BLaER1 (cell line): Measurements from ENCODE around the gene CEBPB.

Experiments
- H3K27ac ChIP-seq: shearing (Covaris generic); formaldehyde crosslinking; 2 replicates; pipeline ENCODE4 v1.8.1; 2022
- H3K27me3 ChIP-seq: shearing (Covaris generic); formaldehyde crosslinking; 2 replicates; pipeline ENCODE4 v1.8.1; 2022
- H3K36me3 ChIP-seq: shearing (Covaris generic); formaldehyde crosslinking; 2 replicates; pipeline ENCODE4 v1.8.1; 2022
- H3K4me1 ChIP-seq: shearing (Covaris generic); formaldehyde crosslinking; 2 replicates; pipeline ENCODE4 v1.8.1; 2022
- H3K4me2 ChIP-seq: shearing (Covaris generic); formaldehyde crosslinking; 2 replicates; pipeline ENCODE4 v1.8.1; 2022
- H3K4me3 ChIP-seq: shearing (Covaris generic); formaldehyde crosslinking; 2 replicates; pipeline ENCODE4 v1.8.1; 2022
- H3K9ac ChIP-seq: shearing (Covaris generic); formaldehyde crosslinking; 2 replicates; pipeline ENCODE4 v1.8.1; 2022
- H3K9me3 ChIP-seq: shearing (Covaris generic); formaldehyde crosslinking; 2 replicates; pipeline ENCODE4 v1.8.1; 2022
- H4K20me1 ChIP-seq: shearing (Covaris generic); formaldehyde crosslinking; 2 replicates; pipeline ENCODE4 v1.8.1; 2022
- Cebpa-rat ChIP-seq: shearing (Covaris generic); IDR thresholded peaks from 2 replicates; pipeline ENCODE4 v1.8.1; 2022

CEBPB gene

DNA sequence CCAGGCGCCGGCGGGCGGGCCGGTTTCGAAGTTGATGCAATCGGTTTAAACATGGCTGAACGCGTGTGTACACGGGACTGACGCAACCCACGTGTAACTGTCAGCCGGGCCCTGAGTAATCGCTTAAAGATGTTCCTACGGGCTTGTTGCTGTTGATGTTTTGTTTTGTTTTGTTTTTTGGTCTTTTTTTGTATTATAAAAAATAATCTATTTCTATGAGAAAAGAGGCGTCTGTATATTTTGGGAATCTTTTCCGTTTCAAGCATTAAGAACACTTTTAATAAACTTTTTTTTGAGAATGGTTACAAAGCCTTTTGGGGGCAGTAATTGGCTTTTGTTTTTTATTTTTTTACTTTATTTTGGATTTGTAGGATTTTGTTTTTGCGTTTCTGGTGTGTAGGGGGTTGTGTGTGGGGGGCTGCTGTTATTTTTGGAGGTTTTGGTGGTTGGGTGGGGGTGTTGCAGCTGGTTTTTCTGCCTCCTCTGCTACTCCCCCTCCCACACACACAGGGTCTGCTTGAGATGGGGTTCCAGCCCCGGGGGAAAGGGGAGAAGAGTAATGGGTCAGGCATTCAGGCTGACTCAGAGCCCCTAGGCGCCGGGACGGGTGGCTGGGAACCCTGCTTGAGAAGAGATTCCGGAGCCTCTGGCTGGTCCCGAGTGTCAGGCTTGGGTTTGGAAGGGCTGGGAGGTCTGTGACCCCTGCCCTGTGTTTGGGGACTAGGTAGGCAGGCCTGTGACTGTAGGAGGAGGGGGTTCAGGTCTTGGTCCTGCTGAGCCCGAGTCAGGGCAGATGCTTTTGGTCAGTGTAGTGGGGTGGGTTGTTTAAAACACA is 2.0 kb downstream of the CEBPB start:
- H4K20me1 ChIP-seq: peaks cover 29% of the 10 kb centered on the region
- no peaks in the 10 kb centered on the region for H3K27me3 ChIP-seq
- H3K9ac ChIP-seq: peak overlapping the region; percentile 94
- H3K27ac ChIP-seq: peak overlapping the region; percentile 91
- H3K4me3 ChIP-seq: peak overlapping the region; percentile 88
- peak; percentile 96 for TF ChIP-seq Cebpa-rat
- peaks cover 8% of the 10 kb centered on the region; the same call in 1 of the 2 replicates for H3K36me3 ChIP-seq
- H3K4me1 ChIP-seq: peaks cover 20% of the 10 kb centered on the region
- H3K4me2 ChIP-seq: peak overlapping the region; percentile 97
- no peaks in the 10 kb centered on the region for H3K9me3 ChIP-seq

DNA sequence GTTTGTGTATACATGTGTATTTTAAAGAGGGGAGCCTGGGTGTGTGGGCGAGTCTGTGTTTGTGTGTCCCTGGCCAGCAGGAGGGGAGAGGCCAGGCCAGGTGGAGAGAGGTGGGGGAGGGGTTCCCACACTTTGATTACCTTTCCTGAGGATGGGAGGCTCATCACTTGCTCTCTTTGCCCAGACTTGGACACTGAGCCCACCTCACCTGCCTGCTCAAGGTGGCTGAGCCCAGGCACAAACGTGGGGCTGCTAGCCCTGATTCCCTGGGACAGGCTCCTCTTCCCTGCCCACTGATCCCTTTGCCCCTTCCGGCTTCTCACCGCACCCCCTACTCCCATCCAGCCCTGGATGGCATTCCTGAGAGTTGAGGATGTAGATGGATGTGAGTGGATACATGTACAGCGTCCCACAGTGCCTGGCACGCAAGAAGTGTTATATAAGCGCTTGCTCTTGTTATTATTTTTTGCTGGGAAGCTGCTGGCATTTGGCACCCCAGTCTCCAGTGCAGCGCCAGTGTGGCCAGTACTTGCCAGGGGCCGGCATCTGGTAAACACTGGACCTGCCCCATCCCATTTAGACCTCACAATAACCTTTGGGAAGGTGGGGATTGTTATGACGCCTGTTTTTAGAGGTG is 2.7 kb downstream of the CEBPB start:
- H3K4me2 ChIP-seq: peak overlapping the region; percentile 97
- H3K27me3 ChIP-seq: no peaks in the 10 kb centered on the region
- peak overlapping the region; percentile 88 for H3K4me3 ChIP-seq
- H3K9ac ChIP-seq: peak overlapping the region; percentile 94
- H3K36me3 ChIP-seq: peaks cover 8% of the 10 kb centered on the region; the same call in 1 of the 2 replicates
- no peaks in the 10 kb centered on the region for H3K9me3 ChIP-seq
- H3K4me1 ChIP-seq: peaks cover 20% of the 10 kb centered on the region
- H4K20me1 ChIP-seq: peaks cover 29% of the 10 kb centered on the region
- no peak for TF ChIP-seq Cebpa-rat
- H3K27ac ChIP-seq: peak overlapping the region; percentile 91

DNA sequence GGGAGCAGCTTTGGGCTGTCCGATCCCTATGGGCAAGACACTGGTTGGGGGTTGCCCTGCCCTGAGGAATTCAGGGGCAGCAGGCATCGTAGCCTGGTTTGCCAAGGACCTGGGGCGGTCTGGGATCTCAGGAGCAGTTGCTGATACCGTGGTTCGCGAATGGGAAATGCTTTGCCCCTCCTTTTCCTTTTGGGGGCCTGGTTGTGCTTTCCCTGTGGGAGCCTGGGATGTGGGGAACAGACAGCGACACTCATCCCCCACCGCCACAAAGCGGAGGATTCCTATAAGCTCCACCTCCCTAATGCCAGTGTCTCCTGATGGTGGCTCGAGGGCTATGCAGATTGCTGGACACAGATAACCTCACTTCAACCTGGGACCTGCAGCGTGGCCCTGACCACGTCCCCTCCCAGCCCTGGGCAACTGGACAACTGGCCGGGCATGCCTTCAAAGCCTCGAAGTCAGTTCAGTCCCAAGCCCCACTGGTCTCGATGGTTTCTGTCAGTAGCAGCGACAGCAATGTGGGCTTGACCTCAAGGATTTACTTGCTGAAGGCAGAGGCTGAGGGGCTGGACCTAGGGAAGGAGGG is 3.3 kb downstream of the CEBPB start:
- no peak for TF ChIP-seq Cebpa-rat
- H4K20me1 ChIP-seq: peaks cover 29% of the 10 kb centered on the region
- H3K9ac ChIP-seq: peak overlapping the region; percentile 94
- H3K27ac ChIP-seq: no peak overlapping the region
- no peak overlapping the region; the same call in 1 of the 2 replicates for H3K4me3 ChIP-seq
- no peaks in the 10 kb centered on the region for H3K9me3 ChIP-seq
- H3K36me3 ChIP-seq: peaks cover 8% of the 10 kb centered on the region; the same call in 1 of the 2 replicates
- H3K4me2 ChIP-seq: peak overlapping the region; percentile 97
- H3K4me1 ChIP-seq: peaks cover 20% of the 10 kb centered on the region
- no peaks in the 10 kb centered on the region for H3K27me3 ChIP-seq

DNA sequence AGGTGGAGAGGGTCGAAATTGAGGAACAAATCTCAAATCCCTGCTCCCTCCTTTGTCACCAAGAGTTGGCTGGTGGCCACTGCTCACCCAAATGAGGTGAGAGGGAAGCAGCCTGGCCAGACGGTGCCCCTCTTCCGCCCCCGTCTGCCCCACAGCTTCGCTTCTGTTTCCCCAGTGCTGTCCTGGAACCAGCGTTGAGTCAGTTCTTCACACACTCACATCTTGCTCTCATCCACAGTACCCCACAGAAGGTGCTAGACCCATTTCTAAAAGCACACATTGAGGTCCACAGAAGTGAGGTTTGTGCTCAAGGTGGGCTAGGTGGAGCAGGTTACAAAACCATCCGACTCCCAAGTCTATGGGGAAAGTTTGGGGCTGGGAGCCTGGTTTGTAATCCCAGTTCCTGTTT is 3.8 kb downstream of the CEBPB start:
- Histone ChIP-seq H3K9ac (no peak overlapping the region; the same call in 1 of the 2 replicates), H4K20me1 (peaks cover 29% of the 10 kb centered on the region), H3K27ac (no peak overlapping the region), H3K4me3 (no peak overlapping the region), H3K4me2 (peak overlapping the region; percentile 97), H3K36me3 (peaks cover 8% of the 10 kb centered on the region; the same call in 1 of the 2 replicates), H3K9me3 (no peaks in the 10 kb centered on the region; the same call in 1 of the 2 replicates), H3K27me3 (no peaks in the 10 kb centered on the region), H3K4me1 (peaks cover 20% of the 10 kb centered on the region)
- no peak for TF ChIP-seq Cebpa-rat

DNA sequence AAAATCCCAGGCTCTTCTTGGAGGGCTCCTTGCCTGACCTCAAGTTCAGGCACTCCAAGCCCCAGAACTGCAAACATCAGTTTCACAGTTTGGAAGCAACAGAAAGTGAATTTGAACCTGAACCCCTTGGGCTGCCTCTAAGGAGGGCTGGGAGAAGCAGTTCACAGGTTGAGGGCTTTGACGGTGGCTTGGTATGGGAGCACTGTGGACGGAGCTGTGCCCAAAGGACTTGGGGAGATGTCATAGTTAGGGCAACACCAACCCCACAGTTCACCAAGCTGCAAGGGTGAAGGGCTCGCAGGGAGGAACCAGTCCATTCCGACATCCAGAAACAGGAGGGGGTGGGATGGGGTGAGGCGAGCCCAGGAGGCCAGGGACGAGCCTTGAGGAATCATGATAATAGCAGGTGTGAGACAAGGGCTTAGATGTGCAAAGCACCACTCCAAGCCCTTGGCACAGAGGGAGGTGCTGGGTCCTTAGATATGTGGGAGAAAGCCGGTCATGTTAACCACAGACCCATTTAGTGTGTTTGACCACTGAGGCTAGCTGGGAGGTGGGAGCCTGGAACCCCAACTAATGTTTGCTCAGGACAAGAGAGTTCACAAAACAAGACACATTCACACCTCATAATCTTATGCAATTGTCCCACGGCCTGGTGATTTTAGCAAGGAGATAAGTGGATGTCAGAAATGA is 4.3 kb downstream of the CEBPB start:
- TF ChIP-seq Cebpa-rat: no peak
- Histone ChIP-seq H3K9ac (no peak overlapping the region), H3K4me1 (peaks cover 20% of the 10 kb centered on the region), H3K9me3 (no peaks in the 10 kb centered on the region; the same call in 1 of the 2 replicates), H4K20me1 (peaks cover 29% of the 10 kb centered on the region), H3K4me3 (no peak overlapping the region), H3K4me2 (no peak overlapping the region), H3K27me3 (no peaks in the 10 kb centered on the region), H3K27ac (no peak overlapping the region), H3K36me3 (peaks cover 8% of the 10 kb centered on the region; the same call in 1 of the 2 replicates)

DNA sequence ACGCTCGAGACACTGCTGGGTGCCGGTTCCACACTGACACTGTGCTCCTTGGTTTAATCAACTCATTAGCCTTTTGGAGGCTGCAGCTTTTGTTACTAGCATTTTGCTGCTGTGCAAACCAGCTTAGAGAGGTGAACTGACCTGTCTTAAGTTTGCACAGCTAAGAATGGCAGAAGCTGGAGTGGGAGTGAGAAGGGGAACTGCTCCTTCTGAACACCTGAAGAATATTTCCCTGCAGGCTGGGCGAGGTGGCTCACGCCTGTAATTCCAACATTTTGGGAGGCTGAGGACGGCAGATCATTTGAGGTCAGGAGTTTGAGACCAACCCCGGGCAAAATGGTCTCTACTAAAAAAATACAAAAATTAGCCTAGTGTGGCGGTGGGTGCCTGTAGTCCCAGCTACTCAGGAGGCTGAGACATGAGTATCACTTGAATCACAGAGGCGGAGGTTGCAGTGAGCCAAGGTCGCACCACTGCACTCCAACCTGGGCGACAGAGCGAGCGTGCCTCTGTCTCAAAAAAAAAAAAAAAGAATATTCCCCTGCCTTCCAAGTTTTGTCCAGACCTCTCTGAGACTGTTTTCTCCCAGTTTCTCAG is 5.0 kb downstream of the CEBPB start:
- H3K27me3 ChIP-seq: no peaks in the 10 kb centered on the region
- H3K9ac ChIP-seq: no peak overlapping the region
- H3K9me3 ChIP-seq: no peaks in the 10 kb centered on the region; the same call in 1 of the 2 replicates
- no peak overlapping the region for H3K4me2 ChIP-seq
- H3K36me3 ChIP-seq: peaks cover 8% of the 10 kb centered on the region; the same call in 1 of the 2 replicates
- H3K4me1 ChIP-seq: peaks cover 20% of the 10 kb centered on the region
- TF ChIP-seq Cebpa-rat: no peak
- H4K20me1 ChIP-seq: peaks cover 29% of the 10 kb centered on the region
- H3K27ac ChIP-seq: no peak overlapping the region
- no peak overlapping the region for H3K4me3 ChIP-seq

DNA sequence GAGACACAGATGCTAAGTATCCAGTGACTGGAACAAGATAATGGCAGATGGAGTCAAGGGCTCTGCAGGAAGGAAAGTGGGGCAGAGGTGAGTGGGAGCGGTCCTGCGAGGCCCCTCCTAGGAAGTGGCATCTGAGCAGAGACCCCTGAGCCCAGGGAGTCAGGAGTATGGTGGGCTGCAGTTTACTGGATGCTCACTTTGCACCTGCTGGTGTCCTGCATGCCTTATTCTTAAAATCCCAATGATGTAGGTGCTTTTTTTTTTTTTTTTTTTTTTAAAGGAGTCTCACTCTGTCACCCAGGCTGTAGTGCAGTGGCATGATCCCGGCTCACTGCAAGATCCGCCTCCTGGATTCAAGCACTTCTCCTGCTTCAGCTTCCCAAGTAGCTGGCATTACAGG is 5.6 kb downstream of the CEBPB start:
- H3K27me3 ChIP-seq: no peaks in the 10 kb centered on the region
- H4K20me1 ChIP-seq: peaks cover 29% of the 10 kb centered on the region
- H3K4me3 ChIP-seq: no peak overlapping the region
- no peak overlapping the region for H3K4me2 ChIP-seq
- H3K9me3 ChIP-seq: no peaks in the 10 kb centered on the region; the same call in 1 of the 2 replicates
- no peak overlapping the region for H3K27ac ChIP-seq
- H3K4me1 ChIP-seq: peaks cover 20% of the 10 kb centered on the region
- no peak overlapping the region for H3K9ac ChIP-seq
- TF ChIP-seq Cebpa-rat: no peak
- peaks cover 8% of the 10 kb centered on the region; the same call in 1 of the 2 replicates for H3K36me3 ChIP-seq

DNA sequence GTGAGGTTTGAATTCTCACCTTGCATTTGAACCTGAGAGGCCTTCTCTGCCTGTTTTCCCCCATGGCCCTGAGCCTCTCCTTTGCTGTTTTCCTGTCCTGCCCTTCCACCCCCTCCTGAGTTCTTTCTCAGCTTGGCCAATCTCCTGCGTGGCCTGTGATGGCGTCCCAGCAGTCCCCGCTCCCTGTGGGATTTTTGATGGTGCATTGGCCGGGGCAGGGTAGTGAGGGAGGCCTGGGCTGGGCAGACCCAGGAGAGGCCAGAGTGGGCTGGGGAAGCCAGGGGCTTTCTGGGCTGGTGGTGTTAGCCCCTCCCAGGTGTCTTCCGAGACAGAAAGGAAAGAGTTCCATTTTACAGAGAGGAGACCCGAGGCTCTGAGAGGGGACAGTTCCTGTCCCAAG is 6.3 kb downstream of the CEBPB start:
- no peak overlapping the region for H3K4me2 ChIP-seq
- peaks cover 8% of the 10 kb centered on the region; the same call in 1 of the 2 replicates for H3K36me3 ChIP-seq
- no peak overlapping the region for H3K9ac ChIP-seq
- H3K27ac ChIP-seq: no peak overlapping the region
- peaks cover 20% of the 10 kb centered on the region for H3K4me1 ChIP-seq
- no peaks in the 10 kb centered on the region for H3K27me3 ChIP-seq
- H3K9me3 ChIP-seq: no peaks in the 10 kb centered on the region; the same call in 1 of the 2 replicates
- no peak for TF ChIP-seq Cebpa-rat
- peaks cover 29% of the 10 kb centered on the region for H4K20me1 ChIP-seq
- H3K4me3 ChIP-seq: no peak overlapping the region
